Neuron (in vitro differentiated cells): ENCODE results near the gene NYNRIN.

Source experiments
- H2AFZ ChIP-seq: one replicate; pipeline ENCODE4 v1.6.1; 2013; ENCODE audit warnings: low read depth, mild to moderate bottlenecking, inconsistent platforms, low read length, moderate library complexity
- H3K27me3 ChIP-seq: one replicate; pipeline ENCODE4 v1.6.1; 2013; ENCODE audit warnings: low read length; ENCODE audit not compliant: insufficient read depth
- H3K36me3 ChIP-seq: one replicate; pipeline ENCODE4 v1.6.1; 2013; ENCODE audit warnings: low read length; ENCODE audit not compliant: insufficient read depth
- H3K4me1 ChIP-seq: one replicate; pipeline ENCODE4 v1.6.1; 2013; ENCODE audit warnings: low read length; ENCODE audit not compliant: insufficient read depth
- H3K4me3 ChIP-seq: 2 replicates; pipeline ENCODE4 v1.5.1; 2013; ENCODE audit warnings: mild to moderate bottlenecking, low read length, moderate library complexity
- H3K9me3 ChIP-seq: one replicate; pipeline ENCODE4 v1.6.1; 2013; ENCODE audit warnings: low read length

Gene NYNRIN

GRCh38 chr14:24403294-24403998 lies 4.6 kb downstream of the NYNRIN start:
- Histone ChIP-seq H3K27me3 (peaks cover 27% of the 10 kb centered on the region), H3K4me1 (peaks cover 8% of the 10 kb centered on the region), H3K36me3 (no peaks in the 10 kb centered on the region), H3K9me3 (no peaks in the 10 kb centered on the region), H3K4me3 (no peak overlapping the region), H2AFZ (no peak overlapping the region)

- Histone ChIP-seq H3K4me1 (no peaks in the 10 kb centered on the region), H3K9me3 (no peaks in the 10 kb centered on the region), H3K36me3 (no peaks in the 10 kb centered on the region), H2AFZ (no peak overlapping the region), H3K27me3 (peaks cover 21% of the 10 kb centered on the region), H3K4me3 (no peak overlapping the region)
These were observed 6.0 kb downstream of the NYNRIN start for GRCh38 chr14:24404814-24405213.

GRCh38 chr14:24406416-24406815 lies 7.6 kb downstream of the NYNRIN start:
- H3K27me3 ChIP-seq: peaks cover 12% of the 10 kb centered on the region
- H3K9me3 ChIP-seq: no peaks in the 10 kb centered on the region
- H3K36me3 ChIP-seq: no peaks in the 10 kb centered on the region

GRCh38 chr14:24407608-24408325 lies 9.0 kb downstream of the NYNRIN start:
- H2AFZ ChIP-seq: no peak overlapping the region
- no peaks in the 10 kb centered on the region for H3K36me3 ChIP-seq
- no peaks in the 10 kb centered on the region for H3K9me3 ChIP-seq
- H3K4me1 ChIP-seq: no peaks in the 10 kb centered on the region
- H3K27me3 ChIP-seq: peaks cover 3% of the 10 kb centered on the region
- H3K4me3 ChIP-seq: no peak overlapping the region

More at GRCh38 chr14:24406416-24406815, 7.6 kb downstream of the NYNRIN start:
- no peak overlapping the region for H2AFZ ChIP-seq
- H3K4me3 ChIP-seq: no peak overlapping the region
- H3K4me1 ChIP-seq: no peaks in the 10 kb centered on the region

GRCh38 chr14:24408764-24409163 lies 10.0 kb downstream of the NYNRIN start:
- no peaks in the 10 kb centered on the region for H3K9me3 ChIP-seq
- no peak overlapping the region for H3K4me3 ChIP-seq
- no peak overlapping the region for H2AFZ ChIP-seq
- H3K27me3 ChIP-seq: no peaks in the 10 kb centered on the region
- H3K36me3 ChIP-seq: no peaks in the 10 kb centered on the region
- H3K4me1 ChIP-seq: no peaks in the 10 kb centered on the region

GRCh38 chr14:24409192-24409591 lies 10.4 kb downstream of the NYNRIN start:
- H3K4me3 ChIP-seq: no peak overlapping the region
- H2AFZ ChIP-seq: no peak overlapping the region
- no peaks in the 10 kb centered on the region for H3K4me1 ChIP-seq
- no peaks in the 10 kb centered on the region for H3K27me3 ChIP-seq
- H3K36me3 ChIP-seq: no peaks in the 10 kb centered on the region
- no peaks in the 10 kb centered on the region for H3K9me3 ChIP-seq

- Histone ChIP-seq H2AFZ (no peak overlapping the region), H3K9me3 (no peaks in the 10 kb centered on the region), H3K4me3 (no peak overlapping the region), H3K4me1 (no peaks in the 10 kb centered on the region), H3K36me3 (no peaks in the 10 kb centered on the region), H3K27me3 (no peaks in the 10 kb centered on the region)
These were observed 11.2 kb downstream of the NYNRIN start for GRCh38 chr14:24409956-24410355.

- Histone ChIP-seq H2AFZ (no peak overlapping the region), H3K27me3 (no peaks in the 10 kb centered on the region), H3K9me3 (no peaks in the 10 kb centered on the region), H3K4me3 (no peak overlapping the region), H3K36me3 (no peaks in the 10 kb centered on the region), H3K4me1 (no peaks in the 10 kb centered on the region)
These were observed 12.9 kb downstream of the NYNRIN start for GRCh38 chr14:24411443-24412389.

- Histone ChIP-seq H3K4me3 (no peak overlapping the region), H3K36me3 (no peaks in the 10 kb centered on the region), H2AFZ (no peak overlapping the region), H3K9me3 (no peaks in the 10 kb centered on the region), H3K27me3 (peaks cover 14% of the 10 kb centered on the region), H3K4me1 (no peaks in the 10 kb centered on the region)
These were observed 15.3 kb downstream of the NYNRIN start for GRCh38 chr14:24414077-24414476.

- Histone ChIP-seq H2AFZ (no peak overlapping the region), H3K4me3 (no peak overlapping the region), H3K4me1 (no peaks in the 10 kb centered on the region), H3K36me3 (no peaks in the 10 kb centered on the region), H3K27me3 (peaks cover 19% of the 10 kb centered on the region), H3K9me3 (no peaks in the 10 kb centered on the region)
These were observed 16.1 kb downstream of the NYNRIN start for GRCh38 chr14:24414732-24415420.

GRCh38 chr14:24415421-24416253 lies 16.8 kb downstream of the NYNRIN start:
- Histone ChIP-seq H3K9me3 (no peaks in the 10 kb centered on the region), H2AFZ (no peak overlapping the region), H3K36me3 (no peaks in the 10 kb centered on the region), H3K4me3 (no peak overlapping the region), H3K4me1 (no peaks in the 10 kb centered on the region), H3K27me3 (peaks cover 26% of the 10 kb centered on the region)
